HepG2 (cell line): ENCODE results near the gene PSME3IP1. TPM values are rescaled to one million over a fixed set of nuclear protein-coding genes. Genes with fewer than 3 reads are reported as not detected.
A peak's percentile ranks its signal among the peaks of the same experiment; 100 is the strongest.

ENCODE experiments used
- ATAC-seq: fragments of 200-7000 bp; cut with Tn5 transposase; 3 replicates; pipeline ENCODE4 v1.9.1; 2020; ENCODE audit warnings: mild to moderate bottlenecking, moderate library complexity
- BruUV-seq: library from RNA; stranded (reverse); fragments of 400-500 nt; replicated peaks from 2 replicates; lab custom pipeline; 2021; lab: Mats Ljungman, UMichigan
- CTCF ChIA-PET: fragments of 300-600 bp; formaldehyde crosslinking; extraction: SDS; loops from one replicate; lab custom pipeline; 2021; ENCODE audit warnings: low total read pairs, inconsistent platforms, low intra/inter-chr PET ratio; lab: Yijun Ruan, JAX
- POLR2A ChIA-PET: fragments of 350-600 bp; sonication (Branson Sonifier 250); formaldehyde crosslinking; loops from one replicate; lab custom pipeline; 2020; ENCODE audit warnings: antibody characterized with exemption, inconsistent platforms; lab: Yijun Ruan, JAX
- DNase-seq: peaks from one replicate; pipeline ENCODE4 v3.0.0-alpha.2; 2015; ENCODE audit warnings: low spot score
- FAIRE-seq: peaks from 3 replicates; lab custom pipeline; 2011; peaks lifted over from hg19 to GRCh38; lab: Jason Lieb, UNC
- H2AFZ ChIP-seq: one replicate; pipeline ENCODE4 v1.6.1; 2011; ENCODE audit warnings: low read length, inconsistent platforms
- H3K27ac ChIP-seq: fragments of 300-600 bp; 3 replicates; pipeline ENCODE4 v1.8.0; 2011; ENCODE audit warnings: mixed run types, mild to moderate bottlenecking, mixed read lengths, low read length, inconsistent platforms; ENCODE audit not compliant: insufficient read depth; ENCODE audit errors: extremely low read length
- H3K27me3 ChIP-seq, 2 experiments: fragments of 200-600 bp in 1 of 2; 2 replicates in 1 of 2; 3 replicates in 1 of 2; pipeline versions ENCODE4 v1.6.0 to v1.8.0; 2011; ENCODE audit warnings: low read length in 2 of 2, mild to moderate bottlenecking in 2 of 2, moderate library complexity in 2 of 2, inconsistent platforms in 1 of 2; ENCODE audit not compliant: insufficient read depth in 2 of 2, control insufficient read depth in 1 of 2
- H3K36me3 ChIP-seq, 2 experiments: fragments of 200-600 bp in 1 of 2; replicated peaks in 1 of 2; 2 replicates in 1 of 2; 3 replicates in 1 of 2; pipeline versions ENCODE4 v1.5.1 to v1.8.0; 2011; ENCODE audit warnings: low read length in 2 of 2, inconsistent platforms in 1 of 2; ENCODE audit not compliant: insufficient read depth in 2 of 2, control insufficient read depth in 1 of 2
- H3K4me1 ChIP-seq: 2 replicates; pipeline ENCODE4 v1.5.1; 2012; ENCODE audit warnings: low read length, inconsistent platforms; ENCODE audit not compliant: insufficient read depth
- H3K4me2 ChIP-seq: 2 replicates; pipeline ENCODE4 v1.6.0; 2011; ENCODE audit warnings: low read depth, low read length, inconsistent platforms
- H3K4me3 ChIP-seq, 3 experiments: fragments of 200-600 bp in 1 of 3; sonication (generic), shearing (Covaris generic) in 1 of 3; replicated peaks in 1 of 3; 2 replicates each; pipeline ENCODE4 v1.5.1; 2011 to 2016; ENCODE audit warnings: low read length in 3 of 3, inconsistent platforms in 2 of 3, low read depth in 2 of 3, mild to moderate bottlenecking in 2 of 3, control low read depth in 1 of 3, mixed read lengths in 1 of 3; ENCODE audit not compliant: insufficient read depth in 1 of 3
- H3K79me2 ChIP-seq: one replicate; pipeline ENCODE4 v1.6.1; 2011; ENCODE audit warnings: low read length, inconsistent platforms; ENCODE audit not compliant: insufficient read depth
- H3K9ac ChIP-seq: 2 replicates; pipeline ENCODE4 v1.6.0; 2011; ENCODE audit warnings: mild to moderate bottlenecking, low read depth, low read length, inconsistent platforms; ENCODE audit not compliant: insufficient read depth
- H3K9me3 ChIP-seq: 2 replicates; pipeline ENCODE4 v1.5.1; 2012; ENCODE audit warnings: mild to moderate bottlenecking, low read length
- H4K20me1 ChIP-seq: 2 replicates; pipeline ENCODE4 v1.6.0; 2011; ENCODE audit warnings: inconsistent platforms, mild to moderate bottlenecking, low read length, moderate library complexity; ENCODE audit not compliant: insufficient read depth
- AGO2 ChIP-seq: fragments of 200-400 bp; formaldehyde crosslinking; optimal IDR thresholded peaks from 2 replicates; pipeline ENCODE3; 2017; ENCODE audit warnings: mild to moderate bottlenecking, low read depth, low read length, moderate library complexity
- ATRX ChIP-seq: sonication (generic); formaldehyde crosslinking; IDR thresholded peaks from 2 replicates; pipeline ENCODE4 v1.4.0; 2020; ENCODE audit warnings: missing genetic modification reagents, borderline replicate concordance
- JUN ChIP-seq: sonication (generic); formaldehyde crosslinking; IDR thresholded peaks from 2 replicates; pipeline ENCODE4 v1.4.0; 2020; ENCODE audit warnings: mild to moderate bottlenecking, missing genetic modification reagents
- JUND ChIP-seq: sonication (generic); formaldehyde crosslinking; IDR thresholded peaks from 2 replicates; pipeline ENCODE4 v1.8.0; 2022; ENCODE audit warnings: mild to moderate bottlenecking, missing genetic modification reagents
- MXD3 ChIP-seq: IDR thresholded peaks from 2 replicates; pipeline ENCODE4 v1.6.1; 2016; ENCODE audit warnings: mild to moderate bottlenecking, missing biosample characterization, missing genetic modification reagents
- PBX2 ChIP-seq: IDR thresholded peaks from 2 replicates; pipeline ENCODE4 v1.6.1; 2016; ENCODE audit warnings: control low read depth
- PRMT3 ChIP-seq: sonication (generic); formaldehyde crosslinking; IDR thresholded peaks from 2 replicates; pipeline ENCODE4 v1.8.1; 2022; ENCODE audit warnings: low read depth, mild to moderate bottlenecking, moderate library complexity, missing genetic modification reagents, borderline replicate concordance
- SETDB1 ChIP-seq: sonication (generic); formaldehyde crosslinking; IDR thresholded peaks from 2 replicates; pipeline ENCODE4 v1.5.1; 2020; ENCODE audit warnings: missing genetic modification reagents, mild to moderate bottlenecking, borderline replicate concordance
- THAP11 ChIP-seq: IDR thresholded peaks from 2 replicates; pipeline ENCODE4 v1.6.1; 2016; ENCODE audit warnings: missing biosample characterization, missing genetic modification reagents
- XBP1 ChIP-seq: sonication (generic); formaldehyde crosslinking; IDR thresholded peaks from 2 replicates; pipeline ENCODE4 v1.5.0; 2020; ENCODE audit warnings: missing genetic modification reagents
- WGBS: methylation state at CpG from one replicate; pipeline ENCODE4 v1.1.6; 2017; ENCODE audit warnings: low lambda C conversion rate; 5-methylcytosine and 5-hydroxymethylcytosine counted together
- in situ Hi-C: cut with HindIII; loops from 2 replicates; pipeline ENCODE4 v1.10.0; 2017; ENCODE audit warnings: low pct_unique_long_range_greater_than_20kb; ENCODE audit not compliant: extremely low pct_ligation_motif_present
- intact Hi-C: fragments of 100-400 bp; cut with micrococcal nuclease; formaldehyde crosslinking; loops from one replicate; pipeline ENCODE4 v1.10.0; 2022; ENCODE audit not compliant: unreplicated experiment
- polyA plus RNA-seq, 8 experiments: library from polyadenylated mRNA; depleted of rRNA in 3 of 8; stranded (reverse) in 7 of 8; unstranded in 1 of 8; fragments of >200 nt; fragmentation: Illumina TruSeq in 4 of 8; extraction: Trizol in 4 of 8; gene quantifications; 2 replicates each; pipeline versions ENCODE4 v1.2.1 to v1.2.3, GENCODE V29; 2011 to 2016; ENCODE audit warnings: low read depth in 4 of 8, missing spikeins in 1 of 8, mixed read lengths in 1 of 8; ENCODE audit not compliant: insufficient read depth in 1 of 8
- total RNA-seq, 5 experiments: library from RNA; depleted of rRNA; stranded (reverse); fragments of >200 nt; fragmentation: Illumina TruSeq; extraction: Trizol; gene quantifications; 2 replicates each; pipeline ENCODE4 v1.2.3, GENCODE V29; 2016; ENCODE audit warnings: low read depth in 1 of 5
- TF ChIP-seq, protein P1 (sequence below): IDR thresholded peaks from 2 replicates; pipeline ENCODE4 v1.6.1; 2016; ENCODE audit warnings: missing compliant biosample characterization, missing genetic modification reagents, borderline replicate concordance
- TF ChIP-seq, protein P2 (sequence below): IDR thresholded peaks from 2 replicates; pipeline ENCODE4 v1.6.1; 2012; ENCODE audit warnings: low read length, improper control_type of control experiment

PSME3IP1 gene
- total and polyA plus RNA-seq, 2 of the 13 experiments (the other 11 are each of a cell fraction or from before 2014, with no cell fraction given): 90.8 to 99.8 TPM

DNA sequence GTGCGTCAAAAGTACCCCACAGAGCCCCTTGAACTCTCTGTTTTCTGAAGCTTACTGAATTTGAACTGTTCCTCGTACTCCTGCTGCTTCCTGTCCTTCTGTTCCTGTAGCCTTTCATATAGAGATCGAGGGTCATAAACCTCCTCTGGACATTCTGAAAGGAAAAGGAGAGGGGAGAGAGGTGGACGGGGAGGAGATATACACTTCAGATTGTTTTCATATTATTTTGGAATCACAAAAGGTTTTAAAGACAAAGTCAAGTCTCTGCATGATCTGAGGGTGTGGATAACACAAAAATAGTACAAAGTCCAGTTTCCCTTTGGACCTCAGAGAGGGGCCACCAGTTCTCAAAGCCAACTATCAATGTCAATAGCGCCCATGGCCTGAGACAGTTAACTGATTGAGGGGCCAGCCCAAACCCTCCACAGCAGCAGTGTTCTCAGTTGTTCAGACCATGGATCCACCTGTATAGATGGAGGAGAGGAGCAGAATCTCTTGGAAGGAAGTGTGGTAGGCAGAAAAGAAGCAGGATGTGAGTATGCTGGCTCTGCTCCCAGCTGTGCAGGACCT is 13.0 kb downstream of the PSME3IP1 start:
- H3K4me2 ChIP-seq: peak overlapping the region; percentile 22
- FAIRE-seq (no peak), ATAC-seq (peak; percentile 76), DNase-seq (peak; percentile 30)
- ChIA-PET POLR2A (interaction anchor here (1.2 kb wide), 1 partner anchor 107 kb away, joined by 3 read pairs; no protein-coding TSS in a partner anchor), CTCF (no interaction called here)
- no peaks in the 10 kb centered on the region for H3K9me3 ChIP-seq
- in situ Hi-C loops: no loop called here
- H3K4me3 ChIP-seq: no peak overlapping the region
- H3K36me3 ChIP-seq: peaks cover 6 to 24% of the 10 kb centered on the region in 2 experiments
- BruUV-seq: no TSS peak
- no peaks in the 10 kb centered on the region for H3K27me3 ChIP-seq
- intact Hi-C loops: no loop called here
- H3K9ac ChIP-seq: no peak overlapping the region
- no peaks in the 10 kb centered on the region for H4K20me1 ChIP-seq
- peaks cover 6% of the 10 kb centered on the region for H3K79me2 ChIP-seq
- peak overlapping the region; percentile 41 for H3K27ac ChIP-seq
- H2AFZ ChIP-seq: no peak overlapping the region
- H3K4me1 ChIP-seq: peaks cover 19% of the 10 kb centered on the region
- 58% methylated on average over 5 of the region's 5 CpGs for WGBS
- TF ChIP-seq XBP1 (CRISPR knock-in tag) (no peak), JUN (CRISPR knock-in tag) (no peak), THAP11 (CRISPR knock-in tag) (no peak), PBX2 (CRISPR knock-in tag) (no peak), MXD3 (no peak), JUND (CRISPR knock-in tag) (no peak), SETDB1 (CRISPR knock-in tag) (no peak), AGO2 (no peak), PRMT3 (CRISPR knock-in tag) (no peak), ATRX (CRISPR knock-in tag) (no peak)
- TF ChIP-seq, protein P1, sequence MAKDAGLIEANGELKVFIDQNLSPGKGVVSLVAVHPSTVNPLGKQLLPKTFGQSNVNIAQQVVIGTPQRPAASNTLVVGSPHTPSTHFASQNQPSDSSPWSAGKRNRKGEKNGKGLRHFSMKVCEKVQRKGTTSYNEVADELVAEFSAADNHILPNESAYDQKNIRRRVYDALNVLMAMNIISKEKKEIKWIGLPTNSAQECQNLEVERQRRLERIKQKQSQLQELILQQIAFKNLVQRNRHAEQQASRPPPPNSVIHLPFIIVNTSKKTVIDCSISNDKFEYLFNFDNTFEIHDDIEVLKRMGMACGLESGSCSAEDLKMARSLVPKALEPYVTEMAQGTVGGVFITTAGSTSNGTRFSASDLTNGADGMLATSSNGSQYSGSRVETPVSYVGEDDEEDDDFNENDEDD (CRISPR knock-in tag): no peak
- TF ChIP-seq, protein P2, sequence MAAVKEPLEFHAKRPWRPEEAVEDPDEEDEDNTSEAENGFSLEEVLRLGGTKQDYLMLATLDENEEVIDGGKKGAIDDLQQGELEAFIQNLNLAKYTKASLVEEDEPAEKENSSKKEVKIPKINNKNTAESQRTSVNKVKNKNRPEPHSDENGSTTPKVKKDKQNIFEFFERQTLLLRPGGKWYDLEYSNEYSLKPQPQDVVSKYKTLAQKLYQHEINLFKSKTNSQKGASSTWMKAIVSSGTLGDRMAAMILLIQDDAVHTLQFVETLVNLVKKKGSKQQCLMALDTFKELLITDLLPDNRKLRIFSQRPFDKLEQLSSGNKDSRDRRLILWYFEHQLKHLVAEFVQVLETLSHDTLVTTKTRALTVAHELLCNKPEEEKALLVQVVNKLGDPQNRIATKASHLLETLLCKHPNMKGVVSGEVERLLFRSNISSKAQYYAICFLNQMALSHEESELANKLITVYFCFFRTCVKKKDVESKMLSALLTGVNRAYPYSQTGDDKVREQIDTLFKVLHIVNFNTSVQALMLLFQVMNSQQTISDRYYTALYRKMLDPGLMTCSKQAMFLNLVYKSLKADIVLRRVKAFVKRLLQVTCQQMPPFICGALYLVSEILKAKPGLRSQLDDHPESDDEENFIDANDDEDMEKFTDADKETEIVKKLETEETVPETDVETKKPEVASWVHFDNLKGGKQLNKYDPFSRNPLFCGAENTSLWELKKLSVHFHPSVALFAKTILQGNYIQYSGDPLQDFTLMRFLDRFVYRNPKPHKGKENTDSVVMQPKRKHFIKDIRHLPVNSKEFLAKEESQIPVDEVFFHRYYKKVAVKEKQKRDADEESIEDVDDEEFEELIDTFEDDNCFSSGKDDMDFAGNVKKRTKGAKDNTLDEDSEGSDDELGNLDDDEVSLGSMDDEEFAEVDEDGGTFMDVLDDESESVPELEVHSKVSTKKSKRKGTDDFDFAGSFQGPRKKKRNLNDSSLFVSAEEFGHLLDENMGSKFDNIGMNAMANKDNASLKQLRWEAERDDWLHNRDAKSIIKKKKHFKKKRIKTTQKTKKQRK: no peak
